Fibroblast of gingiva (primary cell): ENCODE measurements around the gene ZFP2.
"Not testable (repeated sequence)": the region's sequence is repeated elsewhere in the genome, so short reads cannot be mapped to it uniquely, and the experiment has no call there.

ENCODE experiments used
- DNase-seq: peaks from one replicate; pipeline ENCODE4 v3.0.0-alpha.2; 2011; ENCODE audit warnings: low read depth

ZFP2 gene

DNA sequence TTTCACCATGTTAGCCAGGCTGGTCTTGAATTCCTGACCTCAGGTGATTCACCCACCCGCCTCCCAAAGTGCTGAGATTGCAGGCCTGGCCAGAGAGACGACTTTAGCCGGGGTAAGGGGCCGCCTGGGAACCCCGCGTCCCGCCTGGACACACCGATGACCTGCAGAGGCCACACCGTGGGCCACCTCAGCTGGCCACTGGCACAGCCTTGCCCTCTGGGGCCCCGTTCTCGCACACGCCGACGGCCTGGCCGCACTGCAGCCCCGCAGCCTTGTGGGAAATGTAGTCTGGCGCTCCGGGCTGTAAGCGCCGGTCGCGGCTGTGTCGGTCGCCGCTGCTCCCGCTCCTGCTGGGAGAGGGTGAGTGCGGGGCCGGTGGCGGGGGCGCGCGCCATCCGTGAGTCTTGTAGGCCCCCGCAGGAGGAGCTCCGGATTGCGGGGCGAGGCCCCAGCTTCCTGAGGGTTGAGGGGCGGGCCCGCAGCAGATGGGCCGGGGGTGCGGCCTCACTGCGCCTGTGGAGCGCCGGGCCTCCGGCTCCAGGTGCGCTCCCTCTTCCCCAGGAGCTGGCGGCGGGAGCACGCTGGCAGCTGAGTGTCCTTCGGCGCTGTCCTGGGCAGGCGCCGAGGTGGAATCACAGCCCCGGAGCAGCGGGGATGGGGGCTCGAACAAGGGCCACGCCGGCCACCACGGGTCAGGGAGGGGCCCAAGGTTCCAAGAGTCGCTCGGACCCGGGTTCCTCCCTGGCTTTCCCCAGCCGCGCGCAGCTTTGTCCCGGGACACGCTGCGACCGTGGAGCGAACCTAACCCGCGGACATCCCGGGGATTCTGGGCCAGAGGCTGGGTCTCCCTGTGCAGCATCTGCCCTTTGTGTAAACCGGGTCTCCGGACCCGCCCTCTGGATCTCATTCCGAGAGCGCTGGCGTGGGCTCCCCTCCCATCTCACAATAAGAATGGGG, at the start of gene ZFP2:
Gene ZFP2 (plus strand): TSS at position 299 of the 957 bp plus-strand sequence. CDS start 35,401 bp downstream, outside the sequence.
- DNase-seq: peak; percentile 56

DNA sequence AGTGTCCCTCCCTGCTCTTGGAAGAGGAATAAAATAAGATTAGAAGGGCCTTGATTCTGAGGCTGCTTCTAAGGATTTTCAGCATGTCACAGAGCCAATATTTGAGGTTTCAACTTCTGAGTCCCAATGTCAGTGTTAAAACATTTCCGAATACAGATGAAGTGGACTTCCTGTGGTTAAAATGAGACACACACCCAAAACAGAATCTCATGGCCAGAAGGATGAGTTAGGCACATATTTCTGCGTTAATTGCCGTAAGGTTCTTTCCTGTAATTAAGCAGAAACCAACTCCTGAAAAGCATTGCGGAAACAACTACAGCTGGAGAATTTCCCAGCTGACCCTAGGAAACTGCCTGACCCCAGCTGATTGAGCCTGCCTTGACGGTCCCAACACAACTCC, 46.4 kb upstream of the ZFP2 start:
- DNase-seq: no peak

DNA sequence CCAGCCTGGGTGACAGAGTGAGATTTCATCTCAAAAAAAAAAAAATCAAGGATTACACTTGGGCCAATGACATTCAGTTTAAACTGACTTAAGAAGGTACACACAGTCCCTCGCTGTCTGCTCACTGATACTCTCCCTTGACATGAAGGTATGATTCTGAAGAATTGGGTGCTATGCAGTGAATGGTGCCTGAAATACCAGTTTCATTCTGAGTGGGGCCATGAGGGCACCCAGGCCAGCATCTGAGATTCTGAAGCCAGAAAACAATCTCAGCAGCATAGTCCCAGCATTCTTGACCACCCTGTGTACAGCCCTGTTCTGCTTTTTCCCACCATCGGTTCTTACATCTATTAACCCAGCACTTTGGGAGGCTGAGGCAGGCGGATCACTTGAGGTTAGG, 43.8 kb upstream of the ZFP2 start:
- DNase-seq: no peak

DNA sequence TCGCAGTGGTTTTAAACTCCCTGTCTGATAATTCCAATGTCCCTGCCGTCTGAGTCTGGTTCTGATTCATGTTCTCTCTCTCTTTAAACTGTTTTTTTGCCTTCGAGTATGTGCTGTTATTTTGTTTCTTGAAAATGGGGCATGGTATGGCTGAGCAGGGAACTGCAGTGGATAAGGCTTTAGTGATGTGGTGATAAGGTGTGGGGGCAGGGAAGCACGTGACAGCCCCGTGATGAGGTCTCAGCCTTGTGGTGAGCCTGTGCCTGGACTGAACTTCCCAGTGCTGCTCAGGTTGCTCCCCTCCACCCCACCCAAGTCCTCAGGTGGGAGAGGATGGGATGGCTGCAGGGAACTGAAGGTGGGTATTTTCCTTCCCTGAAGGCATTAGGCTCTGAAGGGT, 41.4 kb upstream of the ZFP2 start:
- DNase-seq: no peak

DNA sequence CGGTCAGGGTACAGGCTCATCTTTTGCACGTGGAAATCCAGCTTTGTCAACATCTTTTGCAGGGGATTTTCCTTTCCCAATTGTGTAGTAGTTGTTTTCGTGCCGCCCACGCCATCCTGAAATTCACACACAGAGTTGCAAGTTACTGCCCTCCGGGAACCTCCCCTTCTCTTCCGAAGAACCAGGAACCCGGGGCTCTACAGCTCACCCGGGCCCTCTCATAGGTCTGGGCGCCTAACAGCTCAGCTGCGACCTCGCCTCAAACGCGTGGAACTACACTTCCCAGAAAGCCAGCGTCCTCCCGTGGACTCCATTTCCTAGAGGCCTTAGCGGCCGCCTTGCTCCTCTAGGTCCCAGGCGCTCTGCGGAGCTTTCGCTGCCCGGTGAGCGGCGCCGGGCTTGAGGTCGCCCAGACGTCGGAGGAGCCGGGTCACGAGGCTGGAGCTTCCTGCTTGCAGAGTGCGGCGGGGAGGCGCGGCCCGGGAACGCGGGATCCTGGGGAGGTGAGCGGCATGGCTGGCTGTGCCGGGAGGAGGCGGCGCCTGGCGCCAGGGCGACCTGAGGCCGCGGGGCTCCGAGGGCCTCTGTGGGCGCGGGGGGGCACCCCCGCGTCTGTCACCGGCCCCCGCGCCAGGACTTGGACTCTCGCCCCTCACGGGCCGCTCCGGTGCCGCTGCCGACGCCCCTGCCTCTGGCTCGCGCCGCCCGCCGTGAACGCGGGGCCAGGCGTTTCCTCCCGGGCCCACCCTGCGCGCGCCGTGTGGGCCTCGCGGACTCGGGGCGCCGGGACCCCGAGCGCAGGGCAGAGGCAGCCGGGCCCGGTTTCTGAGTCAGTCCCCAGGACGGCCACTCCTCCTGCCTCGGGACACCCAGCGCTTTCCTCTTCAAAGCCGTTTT, 35.8 kb upstream of the ZFP2 start, which contains the start of gene ZNF354B:
Gene ZNF354B (plus strand): TSS at position 329 of the 897 bp plus-strand sequence. CDS start 1,095 bp downstream, outside the sequence.
- peak; percentile 90 for DNase-seq

DNA sequence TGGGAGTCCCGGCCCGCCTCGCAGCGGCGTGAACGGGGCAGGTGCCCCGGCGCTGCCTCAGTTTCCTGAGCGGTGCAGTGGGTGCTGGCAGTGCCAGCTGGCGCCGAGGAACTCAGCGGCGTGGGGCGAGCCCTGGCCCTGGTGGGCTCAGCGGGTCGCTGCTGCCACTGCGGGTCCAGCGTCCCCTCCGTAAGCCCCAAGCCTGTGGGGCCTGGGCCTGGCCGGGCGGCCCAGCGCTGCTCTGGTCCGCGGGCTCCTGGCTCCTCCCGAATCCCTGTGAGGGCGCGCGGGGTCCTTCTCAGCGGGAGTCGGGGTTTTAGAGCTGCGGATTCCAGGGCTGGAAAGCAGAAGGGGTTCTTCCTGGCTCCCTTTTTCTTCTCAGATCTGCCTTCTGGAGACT, 35.1 kb upstream of the ZFP2 start:
- not testable (repeated sequence) for DNase-seq

DNA sequence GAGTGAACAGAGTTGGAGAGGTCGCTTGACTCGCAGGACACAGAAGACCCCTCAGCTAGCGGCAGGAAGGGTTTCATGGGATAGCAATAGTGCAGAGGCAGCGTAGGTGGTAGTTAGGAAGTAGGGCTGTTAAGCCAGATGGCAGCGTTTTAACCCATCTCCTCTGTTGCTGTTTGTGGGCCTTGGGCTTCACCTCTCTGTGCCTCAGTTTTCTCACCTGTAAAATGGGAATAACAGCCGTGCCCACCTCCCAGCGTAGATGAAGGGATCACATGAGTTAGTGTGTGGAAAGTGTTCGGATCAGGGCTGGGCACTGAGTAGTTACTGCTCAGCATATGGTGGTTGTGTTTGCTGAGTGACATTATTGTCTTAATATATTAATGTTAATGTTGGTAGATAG, 34.1 kb upstream of the ZFP2 start:
- DNase-seq: no peak

DNA sequence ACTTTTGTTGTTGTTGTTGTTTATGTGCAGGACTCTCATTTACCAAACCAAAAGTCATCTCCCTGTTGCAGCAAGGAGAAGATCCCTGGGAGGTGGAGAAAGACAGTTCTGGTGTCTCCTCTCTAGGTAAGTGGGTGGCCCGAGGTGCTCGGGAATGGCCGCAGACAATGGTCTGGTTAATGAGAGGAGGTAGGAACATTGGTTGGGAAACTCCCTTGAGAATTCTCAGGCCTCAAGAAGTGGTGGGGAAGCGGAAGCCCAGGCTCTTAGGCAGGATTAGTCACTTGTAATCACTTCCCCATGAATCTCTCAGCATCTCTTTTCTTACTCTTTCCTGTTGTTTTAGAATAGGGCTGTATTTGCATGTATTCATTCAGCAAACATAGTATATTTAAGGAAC, 28.8 kb upstream of the ZFP2 start:
- no peak for DNase-seq

DNA sequence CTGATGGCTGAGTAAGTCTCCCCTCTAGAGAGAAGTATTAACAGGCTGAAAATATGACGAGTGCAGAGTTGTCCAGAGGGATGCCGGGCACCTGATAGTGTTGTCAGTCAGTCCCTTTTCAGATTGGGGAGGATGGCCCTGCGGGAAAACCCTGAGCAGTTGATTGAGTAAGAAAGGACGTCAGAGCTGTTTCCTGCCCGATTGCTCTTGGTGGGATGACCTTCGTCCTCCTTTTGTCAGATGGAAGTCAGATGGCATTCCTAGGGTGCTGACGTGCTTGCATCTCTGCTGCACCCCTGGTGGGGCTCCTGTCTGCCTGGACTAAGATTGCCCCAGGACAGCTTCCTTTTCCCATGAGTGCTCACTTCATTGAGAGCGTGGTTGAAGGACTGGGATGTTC, 26.1 kb upstream of the ZFP2 start:
- DNase-seq: no peak

DNA sequence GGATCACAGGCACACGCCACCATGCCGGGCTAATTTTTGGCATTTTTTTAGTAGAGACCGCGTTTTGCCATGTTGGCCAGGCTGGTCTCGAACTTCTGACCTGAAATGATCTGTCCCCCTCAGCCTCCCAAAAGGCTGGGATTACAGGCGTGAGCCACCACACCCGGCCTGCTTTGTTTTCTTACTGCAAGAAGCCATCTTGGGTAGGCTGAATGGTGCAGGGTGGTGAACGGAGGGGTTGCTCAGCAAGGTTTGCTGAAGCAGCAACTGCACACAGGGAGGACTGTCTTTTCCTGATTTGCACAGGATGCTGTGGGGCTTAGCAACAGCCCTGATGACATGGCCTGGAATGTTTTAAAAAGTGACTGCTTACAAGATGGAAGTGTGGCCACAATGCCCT, 25.3 kb upstream of the ZFP2 start:
- DNase-seq: no peak

DNA sequence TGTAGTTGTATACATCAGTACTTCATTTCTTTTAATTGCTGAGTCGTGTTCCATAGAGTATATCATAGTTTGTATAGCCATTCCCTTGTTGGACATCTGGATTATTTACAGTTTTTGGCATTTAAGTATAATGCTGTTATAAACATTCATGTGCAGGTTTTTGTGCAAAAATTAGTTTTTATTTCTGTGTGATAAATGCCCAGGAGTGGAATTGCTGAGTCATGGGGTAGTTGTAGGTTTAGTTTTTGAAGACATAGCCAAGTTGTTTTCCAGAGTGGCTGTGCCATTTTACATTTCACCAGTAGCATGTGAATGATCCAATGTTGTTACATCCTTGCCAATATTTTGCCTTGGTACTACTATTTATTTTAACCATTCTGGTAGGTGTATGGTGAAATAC, 23.4 kb upstream of the ZFP2 start:
- peak; percentile 4 for DNase-seq

DNA sequence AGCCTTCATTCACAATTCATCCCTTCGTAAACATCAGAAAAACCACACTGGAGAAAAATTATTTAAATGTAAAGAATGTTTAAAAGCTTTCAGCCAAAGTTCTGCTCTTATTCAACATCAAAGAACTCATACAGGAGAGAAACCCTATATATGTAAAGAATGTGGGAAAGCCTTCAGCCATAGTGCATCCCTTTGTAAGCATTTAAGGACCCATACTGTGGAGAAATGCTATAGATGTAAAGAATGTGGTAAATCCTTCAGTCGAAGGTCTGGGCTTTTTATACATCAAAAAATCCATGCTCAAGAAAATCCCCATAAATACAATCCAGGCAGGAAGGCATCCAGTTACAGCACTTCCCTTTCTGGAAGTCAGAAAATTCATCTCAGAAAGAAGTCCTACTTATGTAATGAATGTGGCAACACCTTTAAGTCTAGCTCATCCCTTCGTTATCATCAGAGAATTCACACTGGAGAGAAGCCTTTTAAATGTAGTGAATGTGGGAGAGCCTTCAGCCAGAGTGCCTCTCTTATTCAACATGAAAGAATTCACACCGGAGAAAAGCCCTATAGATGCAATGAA, 12.5 kb upstream of the ZFP2 start:
- not testable (repeated sequence) for DNase-seq

DNA sequence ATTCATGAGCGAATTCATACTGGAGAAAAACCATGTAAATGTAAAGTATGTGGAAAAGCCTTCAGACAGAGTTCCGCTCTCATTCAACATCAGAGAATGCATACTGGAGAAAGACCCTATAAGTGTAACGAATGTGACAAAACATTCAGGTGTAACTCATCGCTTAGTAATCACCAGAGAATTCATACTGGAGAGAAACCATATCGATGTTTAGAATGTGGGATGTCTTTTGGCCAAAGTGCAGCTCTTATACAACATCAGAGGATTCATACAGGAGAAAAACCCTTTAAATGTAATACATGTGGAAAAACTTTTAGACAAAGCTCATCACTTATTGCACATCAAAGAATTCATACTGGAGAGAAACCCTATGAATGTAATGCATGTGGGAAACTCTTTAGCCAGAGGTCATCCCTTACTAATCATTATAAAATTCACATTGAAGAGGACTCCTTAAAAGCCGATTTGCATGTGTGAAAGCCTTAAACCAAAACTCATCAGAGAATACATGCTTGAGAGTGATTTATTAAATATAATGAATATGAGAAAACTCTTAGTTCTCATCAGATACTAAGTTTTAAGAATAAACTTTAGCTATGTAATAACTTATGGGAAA, 11.8 kb upstream of the ZFP2 start:
- no peak for DNase-seq

DNA sequence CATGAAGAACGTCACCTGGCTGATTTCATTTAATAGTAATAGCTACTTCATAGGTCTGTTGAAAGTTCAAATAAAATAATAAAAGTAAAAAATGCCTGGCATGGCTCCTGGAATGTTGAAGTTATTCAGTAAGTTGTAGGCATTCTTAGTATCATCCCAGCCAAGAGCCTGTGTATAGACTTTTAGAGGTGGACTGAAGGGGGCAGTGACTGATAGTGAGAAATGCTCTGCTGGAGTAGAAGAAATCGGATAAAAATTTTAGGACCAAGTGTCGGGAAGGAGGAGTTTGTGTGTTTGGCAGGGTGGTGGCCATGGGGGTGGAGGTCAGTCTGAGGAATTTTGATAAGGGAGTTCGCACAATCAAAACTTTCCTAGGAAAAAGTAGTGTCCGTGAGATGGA, 3.6 kb downstream of the ZFP2 start:
- DNase-seq: no peak

DNA sequence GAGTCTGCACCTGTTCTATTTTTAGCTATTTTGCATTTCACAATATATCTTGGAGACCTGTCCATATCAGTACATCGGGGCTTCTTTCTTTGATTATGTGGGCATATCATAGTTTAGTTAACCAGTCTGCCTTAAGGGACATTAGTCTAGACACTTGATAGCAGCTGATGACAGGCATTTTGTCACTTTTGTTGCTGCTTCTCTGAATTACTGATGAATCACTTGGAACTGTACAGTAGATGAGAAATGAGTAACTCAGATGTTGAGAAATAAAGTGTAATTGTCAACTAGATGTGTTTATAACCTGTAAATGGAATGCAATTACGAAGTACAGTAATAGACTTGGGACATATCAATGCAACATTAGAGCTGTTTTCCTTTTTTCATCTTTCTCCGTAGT, 7.1 kb downstream of the ZFP2 start:
- no peak for DNase-seq

DNA sequence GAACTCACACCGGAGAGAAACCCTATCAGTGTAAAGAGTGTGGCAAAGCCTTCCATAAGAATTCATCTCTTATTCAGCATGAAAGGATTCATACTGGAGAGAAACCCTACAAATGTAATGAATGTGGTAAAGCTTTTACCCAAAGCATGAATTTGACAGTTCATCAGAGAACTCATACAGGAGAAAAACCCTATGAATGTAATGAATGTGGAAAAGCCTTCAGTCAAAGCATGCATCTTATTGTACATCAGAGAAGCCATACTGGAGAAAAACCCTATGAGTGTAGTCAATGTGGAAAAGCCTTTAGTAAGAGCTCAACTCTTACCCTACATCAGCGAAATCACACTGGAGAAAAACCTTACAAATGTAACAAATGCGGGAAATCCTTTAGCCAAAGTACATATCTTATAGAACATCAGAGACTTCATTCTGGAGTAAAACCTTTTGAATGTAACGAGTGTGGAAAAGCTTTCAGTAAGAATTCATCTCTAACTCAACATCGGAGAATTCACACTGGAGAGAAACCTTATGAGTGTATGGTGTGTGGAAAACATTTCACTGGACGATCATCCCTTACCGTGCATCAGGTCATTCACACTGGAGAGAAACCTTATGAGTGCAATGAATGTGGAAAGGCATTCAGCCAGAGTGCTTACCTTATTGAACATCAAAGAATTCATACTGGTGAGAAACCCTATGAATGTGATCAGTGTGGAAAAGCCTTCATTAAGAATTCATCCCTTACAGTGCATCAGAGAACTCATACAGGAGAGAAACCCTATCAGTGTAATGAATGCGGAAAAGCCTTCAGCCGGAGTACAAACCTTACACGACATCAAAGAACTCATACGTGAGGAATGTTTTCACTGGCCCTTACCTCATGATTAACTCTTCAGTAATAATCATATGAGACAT, 36.4 kb downstream of the ZFP2 start:
- DNase-seq: no peak

DNA sequence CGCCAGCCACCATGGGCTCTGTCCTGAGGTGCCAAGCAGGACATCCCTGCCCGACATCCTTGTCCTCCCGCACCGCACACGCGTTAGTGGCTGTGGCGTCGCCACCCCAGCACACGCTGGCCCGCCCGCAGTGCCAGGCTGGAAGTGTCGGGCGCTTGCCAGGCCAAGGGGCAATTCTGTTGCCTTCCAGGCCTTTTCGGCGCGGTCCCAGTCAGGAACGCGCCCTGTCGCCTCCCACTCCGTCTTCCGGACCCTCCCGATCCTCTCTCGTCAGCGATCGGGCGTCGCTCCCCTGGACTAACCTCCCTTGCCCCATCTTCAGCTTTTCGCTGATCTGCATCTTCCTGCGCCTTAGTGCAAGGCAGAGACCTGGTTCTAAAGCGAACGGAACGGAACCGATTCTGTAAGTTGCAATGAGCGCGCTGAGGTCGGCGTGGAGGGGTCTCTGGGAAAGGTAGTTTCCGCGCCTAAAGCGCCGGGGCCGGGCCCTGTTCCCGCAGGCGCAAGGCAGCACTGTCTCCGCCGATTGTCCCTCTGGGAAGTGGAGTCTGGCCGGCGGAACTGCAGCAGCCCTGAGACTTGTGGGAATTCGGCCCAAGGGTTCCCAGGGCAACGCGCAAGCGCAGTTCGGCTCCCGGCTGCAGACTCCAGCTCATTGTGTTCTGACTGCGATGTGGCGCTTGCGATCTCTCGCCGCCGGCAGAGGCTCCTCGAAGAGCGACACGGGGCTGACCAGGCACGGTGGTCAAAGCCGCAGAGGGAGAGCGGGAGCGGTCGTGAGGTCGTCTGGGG, 45.1 kb downstream of the ZFP2 start, which contains the start of gene ZNF454:
Gene ZNF454 (plus strand): TSS at position 630 of the 792 bp plus-strand sequence. CDS start 1,594 bp downstream, outside the sequence.
- peak; percentile 90 for DNase-seq

DNA sequence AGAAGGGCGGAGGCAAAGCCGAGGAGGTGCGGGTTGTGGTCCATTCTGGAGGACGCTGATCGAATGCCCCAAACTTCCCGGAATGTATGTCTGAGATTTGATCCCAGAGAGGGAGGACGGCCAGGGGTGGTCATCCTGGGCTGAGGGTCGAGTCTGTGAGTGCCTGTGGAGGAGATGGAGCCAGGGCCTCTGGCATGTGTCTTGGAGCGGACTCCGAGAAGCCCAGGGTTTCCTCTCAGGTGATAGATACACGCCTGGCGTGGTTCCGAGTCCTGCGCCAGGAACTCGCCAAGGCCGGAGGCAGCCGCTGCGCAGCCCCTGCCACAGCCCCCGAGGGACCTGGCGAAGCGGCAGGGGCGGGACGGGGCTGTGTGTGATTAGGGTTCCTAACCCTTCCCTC, 45.6 kb downstream of the ZFP2 start:
- no peak for DNase-seq

DNA sequence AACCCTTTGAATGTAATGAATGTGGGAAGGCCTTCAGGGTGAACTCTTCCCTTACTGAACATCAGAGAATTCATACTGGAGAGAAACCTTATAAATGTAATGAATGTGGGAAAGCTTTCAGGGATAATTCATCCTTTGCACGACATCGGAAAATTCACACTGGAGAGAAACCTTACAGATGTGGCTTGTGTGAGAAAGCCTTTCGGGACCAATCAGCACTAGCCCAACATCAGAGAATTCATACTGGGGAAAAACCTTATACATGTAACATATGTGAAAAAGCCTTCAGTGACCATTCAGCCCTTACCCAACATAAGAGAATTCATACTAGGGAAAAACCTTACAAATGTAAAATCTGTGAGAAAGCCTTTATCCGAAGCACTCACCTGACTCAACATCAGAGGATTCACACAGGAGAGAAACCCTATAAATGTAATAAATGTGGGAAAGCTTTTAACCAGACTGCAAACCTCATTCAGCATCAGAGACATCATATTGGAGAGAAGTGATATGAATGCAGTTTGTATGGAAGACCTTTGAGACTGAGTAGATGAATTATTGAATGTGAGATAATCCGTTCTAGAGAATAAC, 69.8 kb downstream of the ZFP2 start:
- no peak for DNase-seq
